ENCODE measurements around the gene FASTKD3. TPM values are rescaled to one million over a fixed set of nuclear protein-coding genes. Genes with fewer than 3 reads are reported as not detected.

Gene FASTKD3
- polyA plus RNA-seq, 1 donor: 7.2 TPM

- DNase-seq (ENCODE audit: low read depth): no peak
Observed at GRCh38 chr5:7849681-7850394, 19.0 kb downstream of the FASTKD3 start.

- no peak for DNase-seq (ENCODE audit: low read depth)
Observed at GRCh38 chr5:7848296-7848695, 20.5 kb downstream of the FASTKD3 start.

- DNase-seq (ENCODE audit: low read depth): no peak
Observed at GRCh38 chr5:7846327-7846726, 22.5 kb downstream of the FASTKD3 start.

- no peak for DNase-seq (ENCODE audit: low read depth)
Observed at GRCh38 chr5:7845557-7845956, 23.3 kb downstream of the FASTKD3 start.

GRCh38 chr5:7844901-7845300 lies 23.9 kb downstream of the FASTKD3 start:
- DNase-seq (ENCODE audit: low read depth): no peak

GRCh38 chr5:7842531-7842930 lies 26.3 kb downstream of the FASTKD3 start:
- no peak for DNase-seq (ENCODE audit: low read depth)

GRCh38 chr5:7837403-7837802 lies 31.4 kb downstream of the FASTKD3 start:
- no peak for DNase-seq (ENCODE audit: low read depth)

- no peak for DNase-seq (ENCODE audit: low read depth)
Observed at GRCh38 chr5:7834982-7835381, 33.8 kb downstream of the FASTKD3 start.

GRCh38 chr5:7828269-7828668 lies 40.6 kb downstream of the FASTKD3 start:
- DNase-seq (ENCODE audit: low read depth): no peak

GRCh38 chr5:7827610-7828009 lies 41.2 kb downstream of the FASTKD3 start:
- peak; percentile 55 for DNase-seq (ENCODE audit: low read depth)

- DNase-seq (ENCODE audit: low read depth): no peak
Observed at GRCh38 chr5:7825630-7826029, 43.2 kb downstream of the FASTKD3 start.

- no peak for DNase-seq (ENCODE audit: low read depth)
Observed at GRCh38 chr5:7824995-7825394, 43.8 kb downstream of the FASTKD3 start.

GRCh38 chr5:7823594-7823993 lies 45.2 kb downstream of the FASTKD3 start:
- DNase-seq (ENCODE audit: low read depth): no peak

- no peak for DNase-seq (ENCODE audit: low read depth)
Observed at GRCh38 chr5:7822449-7822848, 46.4 kb downstream of the FASTKD3 start.

GRCh38 chr5:7816535-7816901 lies 52.3 kb downstream of the FASTKD3 start:
- DNase-seq (ENCODE audit: low read depth): no peak

GRCh38 chr5:7815892-7816534 lies 52.8 kb downstream of the FASTKD3 start:
- peak; percentile 8 for DNase-seq (ENCODE audit: low read depth)

GRCh38 chr5:7814816-7815215 lies 54.0 kb downstream of the FASTKD3 start:
- DNase-seq (ENCODE audit: low read depth): no peak

GRCh38 chr5:7813576-7813975 lies 55.3 kb downstream of the FASTKD3 start:
- DNase-seq (ENCODE audit: low read depth): no peak

- no peak for DNase-seq (ENCODE audit: low read depth)
Observed at GRCh38 chr5:7813007-7813406, 55.8 kb downstream of the FASTKD3 start.

- DNase-seq (ENCODE audit: low read depth): no peak
Observed at GRCh38 chr5:7811715-7812114, 57.1 kb downstream of the FASTKD3 start.
